Breast epithelium (tissue), 4 donors: ENCODE data around the gene PCBP3. TPM values are rescaled to one million over a fixed set of nuclear protein-coding genes. Genes with fewer than 3 reads are reported as not detected.

ENCODE experiments used
- DNase-seq, 2 donors: peaks; one replicate each; pipeline ENCODE4 v3.0.0-alpha.2; 2019; ENCODE audit warnings: low spot score in 2 of 2
- H3K27ac ChIP-seq, 2 donors: fragments of 200-600 bp; sonication (generic) in 1 of 2; one replicate each; pipeline ENCODE4 v1.5.1; 2016 to 2019; ENCODE audit warnings: mild to moderate bottlenecking in 1 of 2
- H3K27me3 ChIP-seq, 2 donors: fragments of 200-600 bp; sonication (generic) in 1 of 2; one replicate each; pipeline versions ENCODE4 v1.5.1 to v1.6.0; 2017 to 2019; ENCODE audit warnings: control low read depth in 1 of 2, mild to moderate bottlenecking in 1 of 2
- H3K36me3 ChIP-seq: fragments of 200-600 bp; one replicate; pipeline ENCODE4 v1.5.1; 2019
- H3K4me1 ChIP-seq, 2 donors: fragments of 200-600 bp; sonication (generic); one replicate each; pipeline ENCODE4 v1.5.1; 2016 to 2019; ENCODE audit warnings: control low read depth in 1 of 2
- H3K4me3 ChIP-seq, 3 donors: fragments of 200-600 bp; sonication (generic); 1 replicate in 2 of 3; 2 replicates in 1 of 3; pipeline ENCODE4 v1.5.1; 2016 to 2019; ENCODE audit warnings: mild to moderate bottlenecking in 3 of 3, moderate library complexity in 2 of 3
- H3K9me3 ChIP-seq, 2 donors: fragments of 200-600 bp; sonication (generic) in 1 of 2; one replicate each; pipeline ENCODE4 v1.5.1; 2016 to 2019; ENCODE audit warnings: control low read depth in 1 of 2
- POLR2A ChIP-seq: fragments of 450-650 bp; IDR thresholded peaks from one replicate; pipeline ENCODE4 v1.6.1; 2016; ENCODE audit warnings: antibody characterized with exemption, mild to moderate bottlenecking, moderate library complexity
- POLR2AphosphoS5 ChIP-seq, 3 donors: sonication (generic); formaldehyde crosslinking; IDR thresholded peaks; one replicate each; pipeline ENCODE4 v1.6.1; 2017; ENCODE audit warnings: antibody characterized with exemption in 3 of 3
- intact Hi-C: fragments of 100-400 bp; cut with DNase I; formaldehyde crosslinking; loops from one replicate; pipeline ENCODE4 v1.15.1; 2023; ENCODE audit warnings: low total_unique reads
- total RNA-seq, 3 donors: library from RNA; depleted of rRNA; stranded (reverse); fragments of >200 nt; gene quantifications; one replicate each; pipeline ENCODE4 v1.1.0, GENCODE V29; 2016
- TF ChIP-seq, protein P1 (sequence below), 3 donors: fragments of 450-650 bp; IDR thresholded peaks; one replicate each; pipeline ENCODE4 v1.5.1; 2016 to 2017; ENCODE audit warnings: antibody characterized with exemption in 3 of 3, mild to moderate bottlenecking in 3 of 3, moderate library complexity in 3 of 3

The PCBP3 gene
- total RNA-seq, 3 donors from 2014 or later: 3.4 to 13.8 (median 4.6) TPM

DNA sequence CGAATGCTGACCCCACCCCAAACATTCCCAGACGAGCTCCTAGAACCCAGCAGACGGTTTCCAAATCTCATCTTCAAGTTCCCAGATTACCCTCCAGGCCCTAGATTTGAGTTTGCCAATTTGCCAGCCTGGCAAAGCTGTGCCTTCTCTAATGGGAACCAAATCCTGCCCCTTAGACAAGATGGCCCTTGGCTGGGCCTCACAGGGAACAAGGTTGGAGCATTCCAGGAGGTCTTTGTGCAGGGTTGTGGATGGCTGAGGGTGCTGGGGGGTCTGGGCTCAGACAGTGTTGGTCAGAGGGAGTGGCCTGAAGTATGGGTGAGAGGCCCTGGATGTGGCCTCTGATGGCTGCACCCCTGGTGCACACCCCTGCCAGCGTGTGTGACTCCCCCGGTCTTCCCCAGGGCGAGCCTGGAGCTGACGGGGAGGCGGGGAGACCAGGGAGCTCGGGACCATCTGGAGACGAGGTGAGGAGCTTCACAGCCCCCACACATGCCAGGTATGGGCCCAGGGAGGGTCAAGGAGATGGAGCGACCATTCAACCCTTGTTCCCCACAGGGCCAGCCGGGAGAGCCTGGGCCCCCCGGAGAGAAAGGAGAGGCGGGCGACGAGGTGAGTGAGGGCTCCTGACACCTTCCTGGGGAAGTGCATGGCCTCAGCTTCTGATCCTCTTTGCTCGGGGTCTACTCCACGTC lies 348.2 kb downstream of the PCBP3 start:
- H3K4me1 ChIP-seq: no peaks in the 10 kb centered on the region
- TF ChIP-seq, protein P1, sequence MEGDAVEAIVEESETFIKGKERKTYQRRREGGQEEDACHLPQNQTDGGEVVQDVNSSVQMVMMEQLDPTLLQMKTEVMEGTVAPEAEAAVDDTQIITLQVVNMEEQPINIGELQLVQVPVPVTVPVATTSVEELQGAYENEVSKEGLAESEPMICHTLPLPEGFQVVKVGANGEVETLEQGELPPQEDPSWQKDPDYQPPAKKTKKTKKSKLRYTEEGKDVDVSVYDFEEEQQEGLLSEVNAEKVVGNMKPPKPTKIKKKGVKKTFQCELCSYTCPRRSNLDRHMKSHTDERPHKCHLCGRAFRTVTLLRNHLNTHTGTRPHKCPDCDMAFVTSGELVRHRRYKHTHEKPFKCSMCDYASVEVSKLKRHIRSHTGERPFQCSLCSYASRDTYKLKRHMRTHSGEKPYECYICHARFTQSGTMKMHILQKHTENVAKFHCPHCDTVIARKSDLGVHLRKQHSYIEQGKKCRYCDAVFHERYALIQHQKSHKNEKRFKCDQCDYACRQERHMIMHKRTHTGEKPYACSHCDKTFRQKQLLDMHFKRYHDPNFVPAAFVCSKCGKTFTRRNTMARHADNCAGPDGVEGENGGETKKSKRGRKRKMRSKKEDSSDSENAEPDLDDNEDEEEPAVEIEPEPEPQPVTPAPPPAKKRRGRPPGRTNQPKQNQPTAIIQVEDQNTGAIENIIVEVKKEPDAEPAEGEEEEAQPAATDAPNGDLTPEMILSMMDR (IDR thresholded peaks at IDR 0.05): no peak
- TF ChIP-seq POLR2AphosphoS5 (IDR thresholded peaks at IDR 0.05) (no peak), POLR2A (no peak)

More for the DNA sequence above, 348.2 kb downstream of the PCBP3 start:
- intact Hi-C loops: loop anchor here (10.0 kb wide), 1 partner anchor 103 kb away; the partner anchor contains the start of gene COL6A2
- H3K27me3 ChIP-seq: no peaks in the 10 kb centered on the region
- no peak overlapping the region for H3K4me3 ChIP-seq
- no peaks in the 10 kb centered on the region for H3K9me3 ChIP-seq
- DNase-seq: peak in 1 of 2 donors; percentile 14
- peak overlapping the region; percentile 13 to 88 for H3K27ac ChIP-seq
- H3K36me3 ChIP-seq: no peaks in the 10 kb centered on the region

Other genes with a start within 250 kb of the PCBP3 start
- 10 to 100 TPM; 48.3 to 62.9 (median 55.8) TPM for gene COL18A1, start 238.6 kb upstream of the PCBP3 start, total RNA-seq
- 1 to 10 TPM; 5.6 to 6.7 (median 6.6) TPM for gene SLC19A1, start 101.3 kb upstream of the PCBP3 start, total RNA-seq